Caco-2 (cell line): ENCODE measurements around the gene PRKAR2B. TPM values are rescaled to one million over a fixed set of nuclear protein-coding genes. Genes with fewer than 3 reads are reported as not detected.

ENCODE experiments used
- BruUV-seq: library from RNA; stranded (reverse); fragments of 400-500 nt; replicated peaks from 2 replicates; lab custom pipeline; 2021; lab: Mats Ljungman, UMichigan
- CTCF ChIA-PET: fragments of 300-600 bp; sonication (Branson Sonifier 250); formaldehyde crosslinking; loops from one replicate; lab custom pipeline; 2022; ENCODE audit warnings: antibody characterized with exemption; lab: Charles Lee
- POLR2A ChIA-PET: fragments of 300-600 bp; sonication (Branson Sonifier 250); formaldehyde crosslinking; loops from one replicate; lab custom pipeline; 2022; ENCODE audit warnings: antibody characterized with exemption; lab: Charles Lee
- DNase-seq, 2 experiments: peaks; one replicate each; pipeline versions ENCODE4 v3.0.0 to v3.0.0-alpha.2; 2020 to 2022
- H3K27me3 ChIP-seq: replicated peaks from 2 replicates; pipeline ENCODE4 v1.6.0; 2011; ENCODE audit warnings: low read length; ENCODE audit not compliant: control insufficient read depth, insufficient read depth
- H3K36me3 ChIP-seq: 2 replicates; pipeline ENCODE4 v1.5.1; 2011; ENCODE audit warnings: low read length; ENCODE audit not compliant: control insufficient read depth, insufficient read depth
- H3K4me1 ChIP-seq: fragments of 250-450 bp; sonication (Bioruptor Pico); 2 replicates; pipeline ENCODE4 v1.5.1; 2020; ENCODE audit warnings: mild to moderate bottlenecking
- H3K4me3 ChIP-seq: 2 replicates; pipeline ENCODE4 v1.5.1; 2011; ENCODE audit warnings: low read depth, mild to moderate bottlenecking, control low read depth, low read length
- H3K9me3 ChIP-seq: fragments of 250-450 bp; sonication (Bioruptor Pico); 2 replicates; pipeline ENCODE4 v1.5.1; 2020; ENCODE audit warnings: mild to moderate bottlenecking, moderate library complexity
- H3K27ac Mint-ChIP-seq: one replicate; pipeline ENCODE4 v1.8.0; 2022; ENCODE audit warnings: mixed read lengths; ENCODE audit not compliant: unreplicated experiment
- H3K27me3 Mint-ChIP-seq: one replicate; pipeline ENCODE4 v1.8.0; 2022; ENCODE audit warnings: mixed read lengths; ENCODE audit not compliant: insufficient read depth, unreplicated experiment
- H3K36me3 Mint-ChIP-seq: one replicate; pipeline ENCODE4 v1.8.0; 2022; ENCODE audit warnings: mild to moderate bottlenecking, mixed read lengths; ENCODE audit not compliant: insufficient read depth, unreplicated experiment
- H3K4me1 Mint-ChIP-seq: one replicate; pipeline ENCODE4 v1.8.0; 2022; ENCODE audit warnings: low read depth, mixed read lengths; ENCODE audit not compliant: unreplicated experiment
- H3K4me3 Mint-ChIP-seq: one replicate; pipeline ENCODE4 v1.8.0; 2022; ENCODE audit warnings: mild to moderate bottlenecking, moderate library complexity, mixed read lengths; ENCODE audit not compliant: unreplicated experiment
- H3K9me3 Mint-ChIP-seq: one replicate; pipeline ENCODE4 v1.8.0; 2022; ENCODE audit warnings: mixed read lengths; ENCODE audit not compliant: unreplicated experiment
- intact Hi-C: fragments of 100-400 bp; cut with micrococcal nuclease; formaldehyde crosslinking; loops from one replicate; pipeline ENCODE4 v1.10.0; 2022; ENCODE audit not compliant: unreplicated experiment
- total RNA-seq: library from RNA; stranded (reverse); gene quantifications from 2 replicates; pipeline ENCODE4 v1.2.3, GENCODE V29; 2022
- TF ChIP-seq, protein P1 (sequence below), 2 experiments: fragments of 200-600 bp in 1 of 2; IDR thresholded peaks; 1 replicate in 1 of 2; 2 replicates in 1 of 2; pipeline versions ENCODE4 v1.5.1 to v1.8.0; 2011 to 2022; ENCODE audit warnings: antibody characterized with exemption in 1 of 2, control low read depth in 1 of 2, inconsistent platforms in 1 of 2, low read depth in 1 of 2, low read length in 1 of 2, mild to moderate bottlenecking in 1 of 2, moderate library complexity in 1 of 2; ENCODE audit not compliant: insufficient read depth in 1 of 2, severe bottlenecking in 1 of 2, unreplicated experiment in 1 of 2

PRKAR2B gene
- total RNA-seq, 1 experiment from 2014 or later: 0.07 TPM

DNA sequence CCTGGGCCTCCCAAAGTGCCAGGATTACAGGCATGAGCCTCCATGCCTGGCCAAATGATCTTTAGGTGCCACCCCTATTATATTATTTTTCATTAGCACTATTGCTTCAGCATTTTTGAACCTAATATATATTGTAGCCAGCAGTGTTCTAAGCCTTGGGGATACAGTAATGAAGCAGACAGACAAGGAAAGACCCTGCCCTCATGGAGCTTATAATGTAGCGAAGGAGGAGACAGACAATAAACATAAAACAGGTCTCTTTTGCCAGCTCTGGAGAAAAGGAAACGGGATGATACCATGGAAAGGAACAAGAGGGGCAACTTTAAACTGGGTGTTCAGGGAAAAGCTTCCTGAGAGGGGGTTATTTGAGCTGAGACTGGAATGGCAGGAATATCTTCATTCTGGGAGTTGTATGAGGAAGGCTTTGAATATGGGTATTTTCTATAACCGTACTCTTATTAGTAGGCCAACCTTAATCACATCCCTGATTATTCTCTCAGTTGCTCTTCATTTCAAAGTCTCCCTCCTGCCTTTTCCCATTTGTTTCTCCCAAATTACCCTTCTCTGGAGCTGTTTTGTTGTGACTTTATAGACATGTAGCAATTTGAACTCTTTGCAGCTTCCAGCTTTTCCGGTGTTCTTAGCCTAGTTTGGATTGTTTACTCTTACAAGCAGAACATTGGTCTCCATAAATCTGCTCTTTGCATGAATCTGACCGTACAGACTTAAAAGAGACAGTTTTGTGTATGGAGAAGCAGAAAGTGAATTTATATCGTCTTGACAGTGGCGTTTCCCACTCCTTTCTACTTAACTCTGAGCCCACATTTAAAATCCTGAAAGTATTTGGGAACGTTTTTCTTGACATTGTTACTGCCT is 19.0 kb downstream of the PRKAR2B start:
- intact Hi-C loops: no loop called here
- Histone ChIP-seq H3K27me3 (no peaks in the 10 kb centered on the region; the same call in 1 of the 2 replicates), H3K4me3 (no peak overlapping the region), H3K36me3 (no peaks in the 10 kb centered on the region), H3K4me1 (no peaks in the 10 kb centered on the region), H3K9me3 (no peaks in the 10 kb centered on the region; the same call in 1 of the 2 replicates)
- no peak for DNase-seq
- Mint-ChIP-seq H3K27me3 (peaks cover 15% of the 10 kb centered on the region), H3K36me3 (no peaks in the 10 kb centered on the region), H3K4me3 (no peak overlapping the region), H3K27ac (no peak overlapping the region), H3K9me3 (no peaks in the 10 kb centered on the region), H3K4me1 (no peaks in the 10 kb centered on the region)
- BruUV-seq: no TSS peak
- TF ChIP-seq, protein P1, sequence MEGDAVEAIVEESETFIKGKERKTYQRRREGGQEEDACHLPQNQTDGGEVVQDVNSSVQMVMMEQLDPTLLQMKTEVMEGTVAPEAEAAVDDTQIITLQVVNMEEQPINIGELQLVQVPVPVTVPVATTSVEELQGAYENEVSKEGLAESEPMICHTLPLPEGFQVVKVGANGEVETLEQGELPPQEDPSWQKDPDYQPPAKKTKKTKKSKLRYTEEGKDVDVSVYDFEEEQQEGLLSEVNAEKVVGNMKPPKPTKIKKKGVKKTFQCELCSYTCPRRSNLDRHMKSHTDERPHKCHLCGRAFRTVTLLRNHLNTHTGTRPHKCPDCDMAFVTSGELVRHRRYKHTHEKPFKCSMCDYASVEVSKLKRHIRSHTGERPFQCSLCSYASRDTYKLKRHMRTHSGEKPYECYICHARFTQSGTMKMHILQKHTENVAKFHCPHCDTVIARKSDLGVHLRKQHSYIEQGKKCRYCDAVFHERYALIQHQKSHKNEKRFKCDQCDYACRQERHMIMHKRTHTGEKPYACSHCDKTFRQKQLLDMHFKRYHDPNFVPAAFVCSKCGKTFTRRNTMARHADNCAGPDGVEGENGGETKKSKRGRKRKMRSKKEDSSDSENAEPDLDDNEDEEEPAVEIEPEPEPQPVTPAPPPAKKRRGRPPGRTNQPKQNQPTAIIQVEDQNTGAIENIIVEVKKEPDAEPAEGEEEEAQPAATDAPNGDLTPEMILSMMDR (IDR thresholded peaks at IDR 0.05; ENCODE audit: insufficient read depth in 1 of 2, low read depth in 1 of 2, low read length in 1 of 2, severe bottlenecking in 1 of 2, unreplicated experiment in 1 of 2): no peak
- ChIA-PET POLR2A (no interaction called here), CTCF (no interaction called here)

DNA sequence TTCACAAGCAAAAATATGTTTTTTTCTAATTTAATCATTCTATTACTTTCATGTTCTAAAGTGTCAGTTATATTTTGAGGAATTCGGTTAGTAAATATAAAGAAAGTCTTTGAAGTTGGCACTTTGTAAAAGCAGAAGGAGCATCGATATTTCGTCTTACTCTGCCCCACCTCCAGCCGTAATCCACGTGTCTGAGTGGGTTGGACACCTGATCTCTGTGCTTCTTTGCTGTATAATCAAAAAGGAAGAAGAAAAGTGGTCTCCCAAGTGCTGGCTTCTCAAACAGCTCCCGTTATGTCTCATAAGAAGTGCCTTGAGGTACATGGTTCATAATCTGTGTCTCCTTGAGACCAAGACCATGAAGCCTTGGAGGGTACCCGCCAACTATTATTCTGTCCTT is 19.8 kb downstream of the PRKAR2B start:
- ChIA-PET POLR2A (no interaction called here), CTCF (no interaction called here)
- H3K9me3 ChIP-seq: no peaks in the 10 kb centered on the region; the same call in 1 of the 2 replicates
- no peaks in the 10 kb centered on the region; the same call in 1 of the 2 replicates for H3K27me3 ChIP-seq
- Mint-ChIP-seq H3K27ac (no peak overlapping the region), H3K36me3 (no peaks in the 10 kb centered on the region), H3K4me1 (no peaks in the 10 kb centered on the region), H3K4me3 (no peak overlapping the region), H3K27me3 (peaks cover 16% of the 10 kb centered on the region), H3K9me3 (no peaks in the 10 kb centered on the region)
- H3K36me3 ChIP-seq: no peaks in the 10 kb centered on the region
- no peak for DNase-seq
- no peak overlapping the region for H3K4me3 ChIP-seq
- TF ChIP-seq, protein P1 (IDR thresholded peaks at IDR 0.05; ENCODE audit: insufficient read depth in 1 of 2, low read depth in 1 of 2, low read length in 1 of 2, severe bottlenecking in 1 of 2, unreplicated experiment in 1 of 2): no peak
- BruUV-seq: no TSS peak
- H3K4me1 ChIP-seq: no peaks in the 10 kb centered on the region
- intact Hi-C loops: no loop called here

DNA sequence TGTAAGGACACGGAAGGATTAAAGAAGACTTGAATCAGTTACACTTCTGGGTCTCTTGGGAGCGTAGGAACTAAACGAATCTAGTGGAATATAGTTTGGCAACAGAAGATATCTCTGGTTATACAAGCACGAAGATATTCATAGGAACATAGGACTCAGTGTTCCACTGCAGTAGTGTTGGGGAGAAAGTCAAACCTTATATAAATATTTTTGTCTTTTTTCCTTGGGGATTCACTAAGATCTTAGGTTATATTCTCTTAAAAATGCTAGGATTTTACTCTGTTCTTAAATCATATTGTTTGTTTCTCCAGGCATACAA is 21.4 kb downstream of the PRKAR2B start:
- Mint-ChIP-seq H3K4me3 (no peak overlapping the region), H3K27ac (no peak overlapping the region), H3K36me3 (no peaks in the 10 kb centered on the region), H3K4me1 (no peaks in the 10 kb centered on the region), H3K9me3 (no peaks in the 10 kb centered on the region), H3K27me3 (peaks cover 20% of the 10 kb centered on the region)
- no peaks in the 10 kb centered on the region; the same call in 1 of the 2 replicates for H3K27me3 ChIP-seq
- H3K4me3 ChIP-seq: no peak overlapping the region
- ChIA-PET CTCF (no interaction called here), POLR2A (no interaction called here)
- DNase-seq: no peak
- H3K9me3 ChIP-seq: no peaks in the 10 kb centered on the region; the same call in 1 of the 2 replicates
- intact Hi-C loops: no loop called here
- no peaks in the 10 kb centered on the region for H3K4me1 ChIP-seq
- H3K36me3 ChIP-seq: no peaks in the 10 kb centered on the region
- BruUV-seq: no TSS peak
- TF ChIP-seq, protein P1 (IDR thresholded peaks at IDR 0.05; ENCODE audit: insufficient read depth in 1 of 2, low read depth in 1 of 2, low read length in 1 of 2, severe bottlenecking in 1 of 2, unreplicated experiment in 1 of 2): no peak
